HEK293 (cell line): Measurements from ENCODE around the gene NMNAT3.

Experiments used
- BCL11A ChIP-seq: fragments of 450-650 bp; formaldehyde crosslinking; IDR thresholded peaks from 2 replicates; pipeline ENCODE4 v1.5.1; 2016; ENCODE audit warnings: low read depth, missing biosample characterization, missing genetic modification characterization
- CTCF ChIP-seq: fragments of 450-650 bp; formaldehyde crosslinking; IDR thresholded peaks from 2 replicates; pipeline ENCODE4 v1.5.1; 2016; ENCODE audit warnings: missing biosample characterization, missing genetic modification characterization
- YY1 ChIP-seq: fragments of 450-650 bp; formaldehyde crosslinking; IDR thresholded peaks from 2 replicates; pipeline ENCODE4 v1.5.1; 2018; ENCODE audit warnings: missing biosample characterization, missing genetic modification characterization
- ZFHX2 ChIP-seq: fragments of 450-650 bp; formaldehyde crosslinking; conservative IDR thresholded peaks from 2 replicates; pipeline ENCODE4 v1.5.1; 2016; ENCODE audit warnings: missing biosample characterization, missing genetic modification characterization

GRCh38 chr3:139676632-139677387, 962 bp downstream of the NMNAT3 start:
- TF ChIP-seq BCL11A (tag by site-specific recombination) = no peak
- TF ChIP-seq ZFHX2 = no peak
- TF ChIP-seq CTCF (tag by site-specific recombination) = no peak
- no peak for TF ChIP-seq YY1 (tag by site-specific recombination)
